MCF 10A (cell line): ENCODE measurements around the gene ACOX1. TPM values are rescaled to one million over a fixed set of nuclear protein-coding genes. Genes with fewer than 3 reads are reported as not detected.

ENCODE experiments used
- BruUV-seq: library from RNA; stranded (reverse); fragments of 400-500 nt; replicated peaks from 2 replicates; lab custom pipeline; 2021; lab: Mats Ljungman, UMichigan
- CTCF ChIA-PET: fragments of 300-600 bp; sonication (Branson Sonifier 250); formaldehyde crosslinking; extraction: SDS; loops from one replicate; lab custom pipeline; 2021; ENCODE audit warnings: antibody characterized with exemption, inconsistent platforms; lab: Yijun Ruan, JAX
- POLR2A ChIA-PET: fragments of 300-600, 350-650 bp; sonication (Branson Sonifier 250); formaldehyde crosslinking; extraction: SDS; loops from one replicate; lab custom pipeline; 2020; ENCODE audit warnings: antibody characterized with exemption, inconsistent platforms; lab: Yijun Ruan, JAX
- DNase-seq: peaks from one replicate; pipeline ENCODE4 v3.0.0-alpha.2; 2018; ENCODE audit not compliant: unreplicated experiment
- H3K27ac Mint-ChIP-seq: one replicate; pipeline ENCODE4 v1.8.0; 2022; ENCODE audit warnings: mild to moderate bottlenecking, low read depth, mixed read lengths; ENCODE audit not compliant: unreplicated experiment
- H3K27me3 Mint-ChIP-seq: one replicate; pipeline ENCODE4 v1.8.0; 2022; ENCODE audit warnings: mixed read lengths; ENCODE audit not compliant: insufficient read depth, unreplicated experiment
- H3K36me3 Mint-ChIP-seq: one replicate; pipeline ENCODE4 v1.8.0; 2022; ENCODE audit warnings: mild to moderate bottlenecking, moderate library complexity, mixed read lengths; ENCODE audit not compliant: insufficient read depth, unreplicated experiment
- H3K4me1 Mint-ChIP-seq: one replicate; pipeline ENCODE4 v1.8.0; 2022; ENCODE audit warnings: mixed read lengths; ENCODE audit not compliant: insufficient read depth, unreplicated experiment
- H3K4me3 Mint-ChIP-seq: one replicate; pipeline ENCODE4 v1.8.0; 2022; ENCODE audit warnings: mild to moderate bottlenecking, moderate library complexity, mixed read lengths; ENCODE audit not compliant: unreplicated experiment
- H3K9me3 Mint-ChIP-seq: one replicate; pipeline ENCODE4 v1.8.0; 2022; ENCODE audit warnings: mixed read lengths; ENCODE audit not compliant: unreplicated experiment
- CTCF ChIP-seq: fragments of 200-600 bp; IDR thresholded peaks from one replicate; pipeline ENCODE4 v1.8.0; 2022; ENCODE audit warnings: antibody characterized with exemption, mild to moderate bottlenecking; ENCODE audit not compliant: unreplicated experiment
- intact Hi-C: fragments of 100-400 bp; cut with micrococcal nuclease; formaldehyde crosslinking; loops from 2 replicates; pipeline ENCODE4 v1.14.1; 2022
- total RNA-seq: library from RNA; stranded (reverse); gene quantifications from 2 replicates; pipeline ENCODE4 v1.2.3, GENCODE V29; 2022

ACOX1 gene
- total RNA-seq, 1 experiment from 2014 or later, result 23.4 TPM

DNA sequence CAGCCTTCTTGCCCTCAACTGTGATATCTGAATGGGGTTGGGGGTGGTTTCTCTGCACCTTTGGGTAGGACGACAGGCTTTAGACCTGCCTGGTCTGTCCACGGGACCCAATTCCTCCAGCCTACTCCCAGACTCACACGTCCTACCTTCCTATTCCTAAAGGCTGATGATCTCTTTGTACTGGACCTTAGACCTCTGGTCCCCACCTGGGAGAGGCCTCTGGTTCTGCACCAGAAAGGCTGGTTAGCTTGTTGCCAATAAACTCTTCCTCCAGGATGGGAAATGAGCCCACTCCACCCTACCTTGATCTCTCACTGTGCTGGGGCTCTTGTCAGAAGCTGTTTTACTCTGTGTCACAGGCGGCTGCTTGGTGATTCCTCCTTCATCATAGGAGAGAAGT, 52.5 kb downstream of the ACOX1 start:
- Mint-ChIP-seq H3K4me1 (no peaks in the 10 kb centered on the region), H3K27me3 (no peaks in the 10 kb centered on the region), H3K27ac (no peak overlapping the region), H3K4me3 (no peak overlapping the region), H3K36me3 (no peaks in the 10 kb centered on the region), H3K9me3 (no peaks in the 10 kb centered on the region)
- no peak for DNase-seq
- ChIA-PET CTCF (interaction anchor here (0.7 kb wide), 2 partner anchors 353 to 456 kb away, joined by 3 read pairs; no protein-coding TSS in a partner anchor), POLR2A (interaction anchor here (1.4 to 1.7 kb wide), 2 partner anchors 14 to 17 kb away, joined by 4 to 5 read pairs; partner anchors contain the start of gene FBF1)
- intact Hi-C loops, result no loop called here
- BruUV-seq, result no TSS peak
- TF ChIP-seq CTCF, result no peak

DNA sequence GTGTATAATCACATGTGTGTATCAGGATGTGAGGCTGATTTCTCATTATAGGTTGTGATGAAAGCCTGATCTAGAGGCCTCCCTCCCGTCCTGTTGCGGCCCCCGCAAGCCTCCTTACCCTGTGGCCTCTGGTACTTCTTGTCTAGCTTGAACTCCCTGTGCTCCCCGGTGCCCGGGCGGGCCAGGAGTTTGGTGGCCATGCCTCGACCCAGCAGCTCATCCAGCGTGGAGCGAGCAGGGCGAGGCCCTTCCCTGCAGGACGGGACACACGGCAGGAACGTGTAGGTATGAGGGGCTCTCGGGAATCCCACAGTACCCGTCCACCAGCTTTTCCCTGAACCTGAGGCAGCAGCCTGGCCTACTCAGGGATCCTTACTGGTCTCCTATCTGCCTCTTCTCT, 53.1 kb downstream of the ACOX1 start:
- intact Hi-C loops, result no loop called here
- ChIA-PET CTCF (interaction anchor here (0.7 kb wide), 2 partner anchors 246 to 457 kb away, joined by 3 read pairs; no protein-coding TSS in a partner anchor), POLR2A (interaction anchor here (1.4 kb wide), 1 partner anchor 15 kb away, joined by 4 read pairs; the partner anchor contains the start of gene FBF1)
- no peak overlapping the region for H3K4me3 Mint-ChIP-seq
- no peaks in the 10 kb centered on the region for H3K9me3 Mint-ChIP-seq
- no TSS peak for BruUV-seq
- no peak for TF ChIP-seq CTCF
- no peaks in the 10 kb centered on the region for H3K27me3 Mint-ChIP-seq
- no peaks in the 10 kb centered on the region for H3K4me1 Mint-ChIP-seq
- no peak for DNase-seq
- peaks cover 4% of the 10 kb centered on the region for H3K36me3 Mint-ChIP-seq
- H3K27ac Mint-ChIP-seq, result no peak overlapping the region

- Mint-ChIP-seq H3K4me3 (no peak overlapping the region), H3K9me3 (no peaks in the 10 kb centered on the region), H3K4me1 (no peaks in the 10 kb centered on the region), H3K27me3 (no peaks in the 10 kb centered on the region), H3K36me3 (peaks cover 5% of the 10 kb centered on the region), H3K27ac (no peak overlapping the region)
- no TSS peak for BruUV-seq
- no peak for DNase-seq
- ChIA-PET CTCF (interaction anchor here (0.7 kb wide), 1 partner anchor 246 kb away, joined by 3 read pairs; no protein-coding TSS in a partner anchor), POLR2A (no interaction called here)
- TF ChIP-seq CTCF, result no peak
- intact Hi-C loops, result no loop called here
These were observed 53.9 kb downstream of the ACOX1 start for GRCh38 chr17:75925103-75925502.

DNA sequence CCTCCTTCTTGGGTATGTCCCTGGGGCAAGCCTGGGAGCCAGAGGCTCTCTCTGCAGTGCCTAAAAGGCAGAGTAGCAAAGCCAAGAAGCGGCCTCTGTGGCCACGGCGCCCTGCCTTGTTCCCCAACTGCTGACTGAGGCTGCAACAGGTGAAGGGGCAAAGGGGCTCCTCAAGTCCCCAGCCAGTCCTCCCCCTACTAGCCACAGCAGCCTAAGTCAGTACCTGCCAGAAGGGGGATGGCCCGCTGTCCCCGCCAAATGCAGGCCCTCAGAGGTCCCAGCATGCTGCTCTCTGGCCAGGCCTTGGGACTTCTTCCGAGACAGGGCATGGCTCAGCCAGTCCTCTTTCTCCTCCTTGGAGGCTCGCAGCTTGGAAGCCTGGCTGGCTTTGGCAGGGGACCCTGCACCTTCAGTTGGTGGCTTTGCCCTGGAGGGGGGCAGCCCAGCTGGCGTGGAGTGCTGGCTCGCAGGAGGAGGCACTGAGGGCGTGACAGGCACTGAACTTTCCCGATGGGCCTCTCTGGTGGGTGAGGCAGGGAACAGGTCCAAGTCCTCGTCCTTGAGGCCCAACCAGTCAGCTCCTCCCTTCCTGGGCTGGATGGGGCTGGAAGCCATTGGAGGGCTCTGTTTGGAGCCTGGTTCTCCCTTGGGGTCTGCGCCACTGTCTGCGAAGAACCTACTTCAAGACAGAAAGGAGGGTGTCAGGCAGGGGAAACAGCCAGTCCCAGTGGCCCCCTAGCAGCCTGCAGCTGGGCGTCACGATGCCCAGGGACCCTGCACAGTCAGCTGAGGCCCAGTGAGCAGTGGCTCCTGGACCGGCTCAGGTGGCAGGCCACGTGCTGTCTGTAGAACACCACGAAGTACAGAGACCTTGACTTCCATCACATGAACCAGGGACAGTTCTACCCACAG, 55.7 kb downstream of the ACOX1 start:
- no peak for TF ChIP-seq CTCF
- DNase-seq, result no peak
- H3K27me3 Mint-ChIP-seq, result no peaks in the 10 kb centered on the region
- peaks cover 12% of the 10 kb centered on the region for H3K36me3 Mint-ChIP-seq
- intact Hi-C loops, result no loop called here
- H3K4me1 Mint-ChIP-seq, result no peaks in the 10 kb centered on the region
- no peaks in the 10 kb centered on the region for H3K9me3 Mint-ChIP-seq
- CTCF ChIA-PET, result interaction anchor here (1.0 kb wide), 1 partner anchor 18 kb away, joined by 4 read pairs; no protein-coding TSS in a partner anchor
- POLR2A ChIA-PET, result no interaction called here
- no TSS peak for BruUV-seq
- no peak overlapping the region for H3K27ac Mint-ChIP-seq
- no peak overlapping the region for H3K4me3 Mint-ChIP-seq
